Adrenal gland (tissue), 5 donors: ENCODE data around the gene TACR1.

Experiments used
- CTCF ChIP-seq, 6 experiments: fragments of 450-650 bp in 4 of 6; fragments of 200-600 bp in 2 of 6; sonication (generic) in 1 of 6; IDR thresholded peaks; 1 replicate in 5 of 6; 2 replicates in 1 of 6; pipeline versions ENCODE4 v1.5.1 to v1.8.0; 2016 to 2021; ENCODE audit warnings: antibody characterized with exemption in 6 of 6, mild to moderate bottlenecking in 2 of 6, moderate library complexity in 1 of 6
- POLR2A ChIP-seq, 2 donors: fragments of 450-650 bp; IDR thresholded peaks; one replicate each; pipeline ENCODE4 v1.6.1; 2017; ENCODE audit warnings: antibody characterized with exemption in 2 of 2, mild to moderate bottlenecking in 2 of 2, moderate library complexity in 1 of 2
- donor health status: DM: no; HTN: no; CAD: no.

GRCh38 chr2:75155115-75155514 lies 44.2 kb downstream of the TACR1 start:
- TF ChIP-seq CTCF (IDR thresholded peaks at IDR 0.05), result no peak
- TF ChIP-seq POLR2A (IDR thresholded peaks at IDR 0.05), result no peak
